Cardiac muscle cell (in vitro differentiated cells and primary cell): ENCODE measurements around the gene RALA. TPM values are rescaled to one million over a fixed set of nuclear protein-coding genes. Genes with fewer than 3 reads are reported as not detected.

Source experiments
- DNase-seq, 2 donors: peaks; one replicate each; pipeline versions ENCODE4 v3.0.0 to v3.0.0-alpha.2; 2010 to 2017; ENCODE audit warnings: low read depth in 1 of 2, low spot score in 1 of 2
- H3K27ac ChIP-seq: fragments of 200-600 bp; sonication (generic); 2 replicates; pipeline ENCODE4 v1.5.1; 2016
- H3K27me3 ChIP-seq: fragments of 200-600 bp; sonication (generic); 2 replicates; pipeline ENCODE4 v1.6.0; 2016; ENCODE audit warnings: control low read depth
- H3K36me3 ChIP-seq: fragments of 200-600 bp; sonication (generic); 2 replicates; pipeline ENCODE4 v1.5.1; 2016; ENCODE audit warnings: control low read depth
- H3K4me1 ChIP-seq: fragments of 200-600 bp; sonication (generic); 2 replicates; pipeline ENCODE4 v1.8.1; 2017; ENCODE audit warnings: low read depth, mild to moderate bottlenecking, mixed run types
- H3K4me3 ChIP-seq: fragments of 200-600 bp; sonication (generic); 2 replicates; pipeline ENCODE4 v1.5.1; 2016; ENCODE audit warnings: mild to moderate bottlenecking
- H3K9me3 ChIP-seq: fragments of 200-600 bp; sonication (generic); 2 replicates; pipeline ENCODE4 v1.5.1; 2017; ENCODE audit warnings: low read depth, mild to moderate bottlenecking, control low read depth
- polyA plus RNA-seq: library from polyadenylated mRNA; unstranded; fragments of >200 nt; fragmentation: Nextera tagmentation; extraction: Ambion mirVana; gene quantifications from 2 replicates; pipeline ENCODE4 v1.2.1, GENCODE V29; 2016
- total RNA-seq: library from RNA; depleted of rRNA; stranded (reverse); fragments of >200 nt; gene quantifications from 2 replicates; pipeline ENCODE4 v1.2.3, GENCODE V29; 2016
- TF ChIP-seq, protein P1 (sequence below): IDR thresholded peaks from 2 replicates; pipeline ENCODE4 v1.5.1; 2012; ENCODE audit warnings: low read depth, mild to moderate bottlenecking, low read length

RALA gene
- total and polyA plus RNA-seq, 2 experiments from 2014 or later: 7.3 to 44.4 TPM

DNA sequence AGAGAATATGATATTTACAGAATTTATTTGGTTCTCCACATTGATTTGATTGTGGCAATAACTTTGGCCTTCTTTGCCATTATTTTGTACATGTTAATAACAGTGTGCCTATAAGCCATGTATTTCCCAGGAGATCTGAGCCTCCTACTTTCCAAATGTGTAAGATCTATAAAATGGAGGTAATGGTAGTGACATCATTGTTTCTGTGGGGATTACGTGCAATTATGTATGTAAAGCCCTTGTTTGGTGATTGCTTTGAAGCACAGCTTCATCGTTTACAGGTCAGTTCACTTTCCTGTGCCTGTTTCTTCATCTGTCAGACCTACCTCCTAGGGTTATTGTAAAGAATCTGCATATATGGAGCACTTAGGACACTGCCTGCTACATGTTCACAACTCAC lies 39.8 kb upstream of the RALA start:
- no peaks in the 10 kb centered on the region for H3K27me3 ChIP-seq
- TF ChIP-seq, protein P1, sequence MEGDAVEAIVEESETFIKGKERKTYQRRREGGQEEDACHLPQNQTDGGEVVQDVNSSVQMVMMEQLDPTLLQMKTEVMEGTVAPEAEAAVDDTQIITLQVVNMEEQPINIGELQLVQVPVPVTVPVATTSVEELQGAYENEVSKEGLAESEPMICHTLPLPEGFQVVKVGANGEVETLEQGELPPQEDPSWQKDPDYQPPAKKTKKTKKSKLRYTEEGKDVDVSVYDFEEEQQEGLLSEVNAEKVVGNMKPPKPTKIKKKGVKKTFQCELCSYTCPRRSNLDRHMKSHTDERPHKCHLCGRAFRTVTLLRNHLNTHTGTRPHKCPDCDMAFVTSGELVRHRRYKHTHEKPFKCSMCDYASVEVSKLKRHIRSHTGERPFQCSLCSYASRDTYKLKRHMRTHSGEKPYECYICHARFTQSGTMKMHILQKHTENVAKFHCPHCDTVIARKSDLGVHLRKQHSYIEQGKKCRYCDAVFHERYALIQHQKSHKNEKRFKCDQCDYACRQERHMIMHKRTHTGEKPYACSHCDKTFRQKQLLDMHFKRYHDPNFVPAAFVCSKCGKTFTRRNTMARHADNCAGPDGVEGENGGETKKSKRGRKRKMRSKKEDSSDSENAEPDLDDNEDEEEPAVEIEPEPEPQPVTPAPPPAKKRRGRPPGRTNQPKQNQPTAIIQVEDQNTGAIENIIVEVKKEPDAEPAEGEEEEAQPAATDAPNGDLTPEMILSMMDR: no peak
- H3K9me3 ChIP-seq: no peaks in the 10 kb centered on the region
- H3K27ac ChIP-seq: no peak overlapping the region
- no peak overlapping the region for H3K4me3 ChIP-seq
- H3K36me3 ChIP-seq: no peaks in the 10 kb centered on the region
- DNase-seq: no peak
- no peaks in the 10 kb centered on the region for H3K4me1 ChIP-seq

DNA sequence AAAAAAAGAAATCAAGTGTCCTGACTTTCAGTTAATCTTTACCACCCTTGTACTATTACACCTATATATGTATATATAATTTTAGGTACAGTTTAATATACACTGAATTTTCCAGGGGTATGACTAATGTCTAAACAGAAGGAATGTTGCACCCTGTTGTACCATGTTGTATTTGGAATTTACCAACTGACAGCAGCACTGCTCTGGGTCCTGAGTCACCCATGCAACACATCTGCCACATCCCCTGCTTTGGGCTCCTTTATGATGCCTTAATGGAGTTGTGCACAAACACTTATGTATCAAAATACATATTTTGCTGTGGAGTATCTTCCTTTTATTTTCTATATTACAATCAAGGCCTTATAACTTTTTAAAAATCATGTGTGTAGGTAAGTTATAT lies 36.0 kb upstream of the RALA start:
- Histone ChIP-seq H3K4me3 (no peak overlapping the region), H3K27ac (no peak overlapping the region), H3K27me3 (no peaks in the 10 kb centered on the region), H3K9me3 (no peaks in the 10 kb centered on the region), H3K36me3 (no peaks in the 10 kb centered on the region), H3K4me1 (no peaks in the 10 kb centered on the region)
- TF ChIP-seq, protein P1: no peak
- no peak for DNase-seq

DNA sequence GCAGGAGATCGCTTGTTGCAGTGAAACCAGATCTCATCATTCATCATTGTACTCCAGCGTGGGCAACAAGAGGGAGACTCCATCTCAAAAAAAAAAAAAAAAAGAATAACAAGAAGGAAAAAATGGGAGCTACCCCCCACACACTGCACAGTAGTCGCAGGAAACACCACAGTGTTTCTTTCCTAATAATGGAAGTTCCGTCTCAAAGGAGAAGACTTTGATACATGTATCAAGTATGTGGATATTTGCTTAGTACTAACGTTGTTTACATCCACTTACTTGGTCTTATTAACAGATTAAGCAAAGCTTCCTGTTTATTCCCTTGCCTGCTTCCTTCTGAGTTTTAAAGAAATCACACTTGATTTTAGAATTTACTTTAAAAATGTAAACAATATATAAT lies 35.0 kb upstream of the RALA start:
- no peaks in the 10 kb centered on the region for H3K36me3 ChIP-seq
- H3K27me3 ChIP-seq: no peaks in the 10 kb centered on the region
- no peaks in the 10 kb centered on the region for H3K9me3 ChIP-seq
- H3K4me1 ChIP-seq: no peaks in the 10 kb centered on the region
- DNase-seq: no peak
- no peak overlapping the region for H3K27ac ChIP-seq
- H3K4me3 ChIP-seq: no peak overlapping the region
- TF ChIP-seq, protein P1: no peak

DNA sequence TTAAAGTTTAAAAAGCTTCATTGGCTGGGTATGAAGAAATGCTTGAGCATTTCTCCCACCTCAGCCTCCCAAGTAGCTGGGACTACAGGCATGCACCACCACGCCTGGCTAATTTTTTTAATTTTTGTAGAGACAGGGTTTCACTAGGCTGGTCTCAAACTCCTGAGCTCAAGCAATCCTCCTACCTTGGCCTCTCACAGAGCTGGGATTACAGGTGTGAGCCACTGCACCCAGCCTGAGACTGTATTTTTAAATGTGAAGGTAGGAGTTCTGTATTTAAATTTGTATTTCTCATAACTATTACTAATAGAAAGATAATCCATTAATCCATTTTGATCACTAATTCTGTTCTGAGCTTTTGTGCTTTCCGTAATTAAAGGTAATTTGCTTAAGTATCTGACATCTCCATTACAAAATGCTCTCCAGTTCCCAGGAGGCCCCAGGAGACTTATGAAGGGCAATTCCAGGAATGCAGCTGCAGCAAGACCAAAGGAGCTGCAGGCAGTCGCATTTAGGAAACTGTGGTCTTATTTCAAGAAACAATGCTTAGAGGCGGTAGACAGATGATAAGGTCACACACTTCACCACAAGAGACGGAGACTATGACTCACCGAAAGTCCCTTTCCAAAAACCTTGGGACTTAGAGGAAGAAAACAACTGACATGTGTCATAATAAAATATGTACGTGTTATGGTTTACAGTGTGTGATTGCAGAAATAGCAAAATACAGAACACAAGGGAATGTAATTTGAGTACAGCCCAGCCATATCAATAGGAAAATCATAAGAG lies 33.9 kb upstream of the RALA start:
- DNase-seq: peak; percentile 62 to 90
- Histone ChIP-seq H3K9me3 (no peaks in the 10 kb centered on the region), H3K27ac (peak overlapping the region; percentile 72), H3K4me1 (no peaks in the 10 kb centered on the region), H3K27me3 (no peaks in the 10 kb centered on the region), H3K4me3 (no peak overlapping the region), H3K36me3 (no peaks in the 10 kb centered on the region)
- TF ChIP-seq, protein P1: no peak

DNA sequence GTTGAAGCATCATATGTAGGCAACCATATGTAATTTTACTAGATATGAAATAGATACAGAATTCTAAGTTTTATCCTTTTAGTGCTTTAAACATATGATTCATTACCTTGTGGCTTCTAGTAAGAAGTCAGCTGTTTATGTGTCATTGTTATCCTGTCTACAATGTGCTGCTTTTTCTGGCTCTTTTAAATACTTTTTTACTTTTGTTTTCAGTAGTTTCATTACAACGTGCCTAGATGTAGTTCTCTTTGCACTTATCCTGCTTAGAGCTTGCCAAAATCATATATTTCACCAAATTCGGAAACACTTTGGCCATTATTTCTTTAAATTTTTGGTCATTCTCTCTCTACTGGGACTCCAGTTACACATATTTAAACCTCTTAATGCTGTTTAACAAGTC lies 30.8 kb upstream of the RALA start:
- no peak overlapping the region for H3K4me3 ChIP-seq
- H3K4me1 ChIP-seq: no peaks in the 10 kb centered on the region
- no peaks in the 10 kb centered on the region for H3K27me3 ChIP-seq
- H3K36me3 ChIP-seq: no peaks in the 10 kb centered on the region
- TF ChIP-seq, protein P1: no peak
- H3K27ac ChIP-seq: no peak overlapping the region
- DNase-seq: peak in 1 of 2 donors; percentile 65
- H3K9me3 ChIP-seq: no peaks in the 10 kb centered on the region
